Thyroid gland (tissue), 4 donors: ENCODE results near the gene COX20. TPM values are rescaled to one million over a fixed set of nuclear protein-coding genes. Genes with fewer than 3 reads are reported as not detected.

ENCODE experiments used
- DNase-seq, 2 donors: peaks; one replicate each; pipeline ENCODE4 v3.0.0-alpha.2; 2019
- H3K27ac ChIP-seq, 3 donors: fragments of 200-600 bp; sonication (generic); 1 replicate in 2 of 3; 2 replicates in 1 of 3; pipeline ENCODE4 v1.5.1; 2016 to 2019; ENCODE audit warnings: mild to moderate bottlenecking in 1 of 3, moderate library complexity in 1 of 3
- H3K27me3 ChIP-seq: fragments of 200-600 bp; sonication (generic); one replicate; pipeline ENCODE4 v1.5.1; 2019
- H3K36me3 ChIP-seq, 2 donors: fragments of 200-600 bp; sonication (generic); one replicate each; pipeline ENCODE4 v1.5.1; 2016 to 2019
- H3K4me1 ChIP-seq, 2 donors: fragments of 200-600 bp; sonication (generic); one replicate each; pipeline ENCODE4 v1.5.1; 2017 to 2019
- H3K4me3 ChIP-seq, 3 donors: fragments of 200-600 bp; sonication (generic); replicated peaks in 1 of 3; 1 replicate in 2 of 3; 2 replicates in 1 of 3; pipeline ENCODE4 v1.5.1; 2016; ENCODE audit warnings: mild to moderate bottlenecking in 1 of 3
- H3K9me3 ChIP-seq: fragments of 200-600 bp; sonication (generic); one replicate; pipeline ENCODE4 v1.5.1; 2017
- POLR2A ChIP-seq, 2 donors: fragments of 450-650 bp; IDR thresholded peaks; one replicate each; pipeline ENCODE4 v1.6.1; 2017; ENCODE audit warnings: antibody characterized with exemption in 2 of 2, mild to moderate bottlenecking in 2 of 2, moderate library complexity in 1 of 2
- WGBS, 2 donors: methylation state at CpG; one replicate each; pipeline ENCODE4 v1.1.5; 2017; 5-methylcytosine and 5-hydroxymethylcytosine counted together
- intact Hi-C: fragments of 100-400 bp; cut with DNase I; formaldehyde crosslinking; loops from one replicate; pipeline ENCODE4 v1.15.1; 2023
- total RNA-seq, 4 donors: library from RNA; depleted of rRNA; stranded (reverse); fragments of >200 nt; gene quantifications; one replicate each; pipeline ENCODE4 v1.2.3, GENCODE V29; 2016
- TF ChIP-seq, protein P1 (sequence below), 6 experiments: fragments of 200-600 bp in 3 of 6; fragments of 450-650 bp in 3 of 6; sonication (generic) in 3 of 6; IDR thresholded peaks; one replicate each; pipeline ENCODE4 v1.5.1; 2016 to 2019; ENCODE audit warnings: antibody characterized with exemption in 6 of 6, mild to moderate bottlenecking in 2 of 6, inconsistent platforms in 1 of 6, moderate library complexity in 1 of 6

COX20 gene
- total RNA-seq, 4 donors from 2014 or later, result 68.8 to 83.6 (median 73.5) TPM

DNA sequence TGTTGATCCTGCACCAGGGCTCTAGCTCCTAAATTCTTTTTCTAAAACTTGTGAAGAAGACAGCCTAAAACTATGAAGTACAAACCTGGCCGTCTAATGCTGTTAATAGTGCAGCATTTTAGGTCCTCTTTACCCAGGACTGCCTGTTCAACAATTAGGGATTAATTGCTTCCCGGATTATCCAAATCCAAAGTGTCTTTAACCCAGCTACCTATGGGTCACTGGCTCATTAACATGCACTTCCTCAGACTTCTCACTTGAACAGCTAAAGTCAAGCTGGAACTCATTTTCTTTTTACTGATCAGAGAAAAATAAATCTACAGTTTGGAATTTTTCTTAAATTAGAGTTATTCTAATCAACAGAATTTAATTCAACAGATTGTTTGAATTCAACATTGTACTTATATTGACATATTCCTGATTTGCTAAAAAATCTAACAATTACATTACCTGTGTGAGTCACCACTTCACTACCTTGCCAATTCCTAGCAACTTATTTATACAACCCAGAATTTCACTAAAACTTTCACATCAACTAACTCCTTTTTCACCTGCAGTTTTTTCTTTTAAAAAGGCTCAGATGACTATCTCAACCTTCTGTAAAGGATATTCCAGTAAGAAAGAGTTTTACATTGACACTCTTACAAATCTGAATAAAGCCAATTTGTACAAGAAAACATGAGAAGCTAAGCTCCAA, 25.6 kb downstream of the COX20 start:
- H3K9me3 ChIP-seq, result no peaks in the 10 kb centered on the region
- H3K27ac ChIP-seq, result peak overlapping the region in 2 of 3 donors; percentile 4 to 100
- peaks cover 29 to 31% of the 10 kb centered on the region in 2 donors for H3K4me1 ChIP-seq
- intact Hi-C loops, result loop anchor here (5.0 kb wide), 1 partner anchor 106 kb away; a partner anchor contains a TSS
- peak overlapping the region in 1 of 3 donors; percentile 99 for H3K4me3 ChIP-seq
- 4 to 10% methylated on average over 2 of the region's 2 CpGs for WGBS, 2 donors
- H3K27me3 ChIP-seq, result no peaks in the 10 kb centered on the region
- H3K36me3 ChIP-seq, result peaks cover 41 to 42% of the 10 kb centered on the region in 2 donors
- no peak for DNase-seq
- TF ChIP-seq, protein P1, sequence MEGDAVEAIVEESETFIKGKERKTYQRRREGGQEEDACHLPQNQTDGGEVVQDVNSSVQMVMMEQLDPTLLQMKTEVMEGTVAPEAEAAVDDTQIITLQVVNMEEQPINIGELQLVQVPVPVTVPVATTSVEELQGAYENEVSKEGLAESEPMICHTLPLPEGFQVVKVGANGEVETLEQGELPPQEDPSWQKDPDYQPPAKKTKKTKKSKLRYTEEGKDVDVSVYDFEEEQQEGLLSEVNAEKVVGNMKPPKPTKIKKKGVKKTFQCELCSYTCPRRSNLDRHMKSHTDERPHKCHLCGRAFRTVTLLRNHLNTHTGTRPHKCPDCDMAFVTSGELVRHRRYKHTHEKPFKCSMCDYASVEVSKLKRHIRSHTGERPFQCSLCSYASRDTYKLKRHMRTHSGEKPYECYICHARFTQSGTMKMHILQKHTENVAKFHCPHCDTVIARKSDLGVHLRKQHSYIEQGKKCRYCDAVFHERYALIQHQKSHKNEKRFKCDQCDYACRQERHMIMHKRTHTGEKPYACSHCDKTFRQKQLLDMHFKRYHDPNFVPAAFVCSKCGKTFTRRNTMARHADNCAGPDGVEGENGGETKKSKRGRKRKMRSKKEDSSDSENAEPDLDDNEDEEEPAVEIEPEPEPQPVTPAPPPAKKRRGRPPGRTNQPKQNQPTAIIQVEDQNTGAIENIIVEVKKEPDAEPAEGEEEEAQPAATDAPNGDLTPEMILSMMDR (IDR thresholded peaks at IDR 0.05), result no peak
- no peak for TF ChIP-seq POLR2A (IDR thresholded peaks at IDR 0.05)

DNA sequence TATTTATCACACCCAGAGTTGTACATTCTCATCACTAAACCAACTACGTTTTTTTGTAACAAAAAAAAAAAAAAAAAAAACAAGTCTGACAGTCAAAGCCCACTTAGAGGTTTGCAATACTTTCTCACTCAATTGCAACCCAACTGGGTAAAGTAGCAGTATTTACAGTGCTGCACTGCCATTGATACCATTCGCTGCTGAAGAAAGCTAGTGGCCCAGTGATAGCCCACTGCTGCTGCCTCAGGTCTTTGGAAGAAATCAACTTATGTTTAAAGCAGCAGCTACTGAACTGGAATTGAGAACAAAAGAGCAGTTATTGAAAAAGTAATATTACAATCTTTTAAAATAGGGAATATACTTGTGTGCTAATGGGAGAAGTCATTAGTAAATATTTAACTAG, 26.2 kb downstream of the COX20 start:
- peak overlapping the region in 2 of 3 donors; percentile 100 for H3K27ac ChIP-seq
- TF ChIP-seq, protein P1 (IDR thresholded peaks at IDR 0.05), result no peak
- TF ChIP-seq POLR2A (IDR thresholded peaks at IDR 0.05), result no peak
- DNase-seq, result no peak
- H3K36me3 ChIP-seq, result peaks cover 35 to 36% of the 10 kb centered on the region in 2 donors
- no peaks in the 10 kb centered on the region for H3K27me3 ChIP-seq
- H3K4me3 ChIP-seq, result peak overlapping the region in 2 of 3 donors; percentile 28 to 99
- H3K9me3 ChIP-seq, result no peaks in the 10 kb centered on the region
- intact Hi-C loops, result loop anchor here (5.0 kb wide), 1 partner anchor 106 kb away; a partner anchor contains a TSS
- WGBS, 2 donors, result 4 to 6% methylated on average over 2 of the region's 2 CpGs
- H3K4me1 ChIP-seq, result peaks cover 29 to 31% of the 10 kb centered on the region in 2 donors

DNA sequence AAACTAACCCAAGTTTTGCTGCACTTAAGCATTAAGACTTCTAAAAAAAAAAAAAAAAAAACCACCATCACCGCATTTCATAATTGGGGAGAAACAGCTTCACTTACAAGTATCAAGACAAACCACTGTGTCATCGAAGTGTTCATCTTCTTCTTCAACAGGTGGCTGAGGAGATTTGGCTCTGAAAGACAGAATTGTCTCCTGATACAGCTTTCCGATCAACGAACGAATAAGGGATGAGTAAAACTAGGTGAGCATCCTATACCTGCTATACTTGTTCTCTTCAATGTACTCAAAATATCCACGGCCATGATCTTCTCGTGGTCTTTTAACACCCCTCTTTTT, 26.9 kb downstream of the COX20 start:
- peaks cover 29% of the 10 kb centered on the region in 2 donors for H3K36me3 ChIP-seq
- peak overlapping the region; percentile 5 to 100 (median 100) for H3K27ac ChIP-seq
- H3K9me3 ChIP-seq, result no peaks in the 10 kb centered on the region
- peak overlapping the region; percentile 13 to 99 (median 28) for H3K4me3 ChIP-seq
- H3K4me1 ChIP-seq, result peaks cover 29 to 31% of the 10 kb centered on the region in 2 donors
- 1% methylated on average over 7 of the region's 7 CpGs for WGBS, 2 donors
- no peaks in the 10 kb centered on the region for H3K27me3 ChIP-seq
- TF ChIP-seq, protein P1 (IDR thresholded peaks at IDR 0.05), result no peak
- TF ChIP-seq POLR2A (IDR thresholded peaks at IDR 0.05), result no peak
- intact Hi-C loops, result loop anchor here (5.0 kb wide), 1 partner anchor 105 kb away; a partner anchor contains a TSS
- DNase-seq, result no peak

DNA sequence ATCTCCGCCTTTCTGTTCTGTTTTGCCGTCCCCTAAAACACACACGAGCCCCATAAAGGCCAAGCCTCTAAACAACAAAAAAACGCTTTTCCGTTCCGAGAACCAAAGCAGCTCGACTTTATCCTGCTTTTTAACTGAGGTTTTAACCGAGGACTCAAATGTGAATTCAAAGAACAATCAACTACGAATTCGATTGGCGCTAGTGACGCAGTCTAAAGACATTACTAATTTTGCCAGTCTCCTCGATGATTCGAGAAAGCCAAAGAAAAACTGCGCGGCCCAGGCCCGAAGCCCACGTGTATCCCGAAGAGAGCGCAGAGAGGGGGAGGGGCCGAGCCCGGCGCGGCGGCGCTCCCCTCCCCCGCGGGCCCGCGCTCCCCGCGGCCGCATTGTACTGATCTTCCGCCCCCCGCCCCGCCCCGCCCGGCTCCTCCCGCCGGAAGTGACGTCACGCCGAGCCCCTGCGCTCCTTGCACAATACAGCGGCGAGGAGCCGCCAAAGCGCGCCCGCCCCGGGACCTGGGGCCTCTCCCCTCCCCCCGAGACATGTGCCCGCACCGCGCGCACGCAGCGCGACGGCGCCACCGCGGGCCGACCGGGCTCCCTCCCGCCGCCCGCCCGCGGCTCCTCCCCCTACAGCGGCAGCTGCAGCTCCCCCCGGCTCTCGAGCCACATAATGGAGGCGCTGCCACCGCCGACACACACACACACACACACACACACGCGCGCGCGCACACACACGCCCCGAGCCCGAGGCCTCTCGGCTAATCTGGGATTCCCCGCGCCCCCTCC, 27.4 kb downstream of the COX20 start:
- 0 to 1% methylated on average over 19 of the region's 87 CpGs for WGBS, 2 donors
- peak overlapping the region; percentile 62 to 99 (median 96) for H3K4me3 ChIP-seq
- peak overlapping the region; percentile 98 to 100 (median 100) for H3K27ac ChIP-seq
- peaks cover 29 to 31% of the 10 kb centered on the region in 2 donors for H3K4me1 ChIP-seq
- no peaks in the 10 kb centered on the region for H3K9me3 ChIP-seq
- peaks cover 23 to 24% of the 10 kb centered on the region in 2 donors for H3K36me3 ChIP-seq
- no peaks in the 10 kb centered on the region for H3K27me3 ChIP-seq
- DNase-seq, result peak; percentile 96 to 97
- TF ChIP-seq, protein P1 (IDR thresholded peaks at IDR 0.05), result peak in 1 of 6 experiments; percentile 20
- peak; percentile 21 to 86 for TF ChIP-seq POLR2A (IDR thresholded peaks at IDR 0.05)
- intact Hi-C loops, result loop anchor here (5.0 kb wide), 1 partner anchor 104 kb away; a partner anchor contains a TSS
